Cardiac muscle cell (in vitro differentiated cells and primary cell): Measurements from ENCODE around the gene PARD3. TPM values are rescaled to one million over a fixed set of nuclear protein-coding genes. Genes with fewer than 3 reads are reported as not detected.
A peak's percentile ranks its signal among the peaks of the same experiment; 100 is the strongest.

Experiments
- DNase-seq, 2 donors: peaks; one replicate each; pipeline versions ENCODE4 v3.0.0 to v3.0.0-alpha.2; 2010 to 2017; ENCODE audit warnings: low read depth in 1 of 2, low spot score in 1 of 2
- H3K27ac ChIP-seq: fragments of 200-600 bp; sonication (generic); 2 replicates; pipeline ENCODE4 v1.5.1; 2016
- H3K27me3 ChIP-seq: fragments of 200-600 bp; sonication (generic); 2 replicates; pipeline ENCODE4 v1.6.0; 2016; ENCODE audit warnings: control low read depth
- H3K36me3 ChIP-seq: fragments of 200-600 bp; sonication (generic); 2 replicates; pipeline ENCODE4 v1.5.1; 2016; ENCODE audit warnings: control low read depth
- H3K4me1 ChIP-seq: fragments of 200-600 bp; sonication (generic); 2 replicates; pipeline ENCODE4 v1.8.1; 2017; ENCODE audit warnings: low read depth, mild to moderate bottlenecking, mixed run types
- H3K4me3 ChIP-seq: fragments of 200-600 bp; sonication (generic); 2 replicates; pipeline ENCODE4 v1.5.1; 2016; ENCODE audit warnings: mild to moderate bottlenecking
- H3K9me3 ChIP-seq: fragments of 200-600 bp; sonication (generic); 2 replicates; pipeline ENCODE4 v1.5.1; 2017; ENCODE audit warnings: low read depth, mild to moderate bottlenecking, control low read depth
- polyA plus RNA-seq: library from polyadenylated mRNA; unstranded; fragments of >200 nt; fragmentation: Nextera tagmentation; extraction: Ambion mirVana; gene quantifications from 2 replicates; pipeline ENCODE4 v1.2.1, GENCODE V29; 2016
- total RNA-seq: library from RNA; depleted of rRNA; stranded (reverse); fragments of >200 nt; gene quantifications from 2 replicates; pipeline ENCODE4 v1.2.3, GENCODE V29; 2016
- TF ChIP-seq, protein P1 (sequence below): IDR thresholded peaks from 2 replicates; pipeline ENCODE4 v1.5.1; 2012; ENCODE audit warnings: low read depth, mild to moderate bottlenecking, low read length

The PARD3 gene
- total and polyA plus RNA-seq, 2 experiments from 2014 or later, result 36.5 to 64.8 TPM

GRCh38 chr10:34224639-34225038 is 590.5 kb downstream of the PARD3 start:
- DNase-seq, result no peak
- H3K27me3 ChIP-seq, result no peaks in the 10 kb centered on the region
- H3K27ac ChIP-seq, result no peak overlapping the region

DNA sequence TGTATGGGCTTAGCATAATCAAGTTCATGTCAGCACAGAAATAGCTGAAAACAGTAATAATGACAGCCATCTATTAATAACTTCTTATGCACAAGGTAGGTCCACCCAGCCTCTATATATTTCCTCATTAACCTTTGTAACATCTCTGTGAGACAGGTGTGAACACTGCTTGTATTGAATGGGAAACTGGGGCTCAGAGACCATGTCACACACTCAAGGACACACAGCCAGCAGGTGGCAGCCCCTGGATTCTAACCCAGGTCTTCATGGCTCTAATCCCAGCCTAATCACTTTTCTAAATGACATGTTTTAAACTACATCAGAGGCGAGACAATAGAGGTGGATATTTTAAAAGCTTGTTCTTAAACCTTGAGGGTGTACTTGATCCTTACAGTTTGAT is 591.4 kb downstream of the PARD3 start:
- Histone ChIP-seq H3K27me3 (no peaks in the 10 kb centered on the region), H3K36me3 (no peaks in the 10 kb centered on the region), H3K9me3 (no peaks in the 10 kb centered on the region), H3K4me3 (no peak overlapping the region), H3K4me1 (peaks cover 5% of the 10 kb centered on the region), H3K27ac (no peak overlapping the region)
- no peak for DNase-seq
- TF ChIP-seq, protein P1, sequence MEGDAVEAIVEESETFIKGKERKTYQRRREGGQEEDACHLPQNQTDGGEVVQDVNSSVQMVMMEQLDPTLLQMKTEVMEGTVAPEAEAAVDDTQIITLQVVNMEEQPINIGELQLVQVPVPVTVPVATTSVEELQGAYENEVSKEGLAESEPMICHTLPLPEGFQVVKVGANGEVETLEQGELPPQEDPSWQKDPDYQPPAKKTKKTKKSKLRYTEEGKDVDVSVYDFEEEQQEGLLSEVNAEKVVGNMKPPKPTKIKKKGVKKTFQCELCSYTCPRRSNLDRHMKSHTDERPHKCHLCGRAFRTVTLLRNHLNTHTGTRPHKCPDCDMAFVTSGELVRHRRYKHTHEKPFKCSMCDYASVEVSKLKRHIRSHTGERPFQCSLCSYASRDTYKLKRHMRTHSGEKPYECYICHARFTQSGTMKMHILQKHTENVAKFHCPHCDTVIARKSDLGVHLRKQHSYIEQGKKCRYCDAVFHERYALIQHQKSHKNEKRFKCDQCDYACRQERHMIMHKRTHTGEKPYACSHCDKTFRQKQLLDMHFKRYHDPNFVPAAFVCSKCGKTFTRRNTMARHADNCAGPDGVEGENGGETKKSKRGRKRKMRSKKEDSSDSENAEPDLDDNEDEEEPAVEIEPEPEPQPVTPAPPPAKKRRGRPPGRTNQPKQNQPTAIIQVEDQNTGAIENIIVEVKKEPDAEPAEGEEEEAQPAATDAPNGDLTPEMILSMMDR, result peak; percentile 4

More at GRCh38 chr10:34224639-34225038, 590.5 kb downstream of the PARD3 start:
- Histone ChIP-seq H3K36me3 (no peaks in the 10 kb centered on the region), H3K4me1 (peaks cover 5% of the 10 kb centered on the region), H3K4me3 (no peak overlapping the region), H3K9me3 (no peaks in the 10 kb centered on the region)
- TF ChIP-seq, protein P1, result no peak

GRCh38 chr10:34222359-34222758 is 592.7 kb downstream of the PARD3 start:
- Histone ChIP-seq H3K27ac (no peak overlapping the region), H3K36me3 (no peaks in the 10 kb centered on the region), H3K27me3 (no peaks in the 10 kb centered on the region), H3K9me3 (no peaks in the 10 kb centered on the region), H3K4me1 (peaks cover 5% of the 10 kb centered on the region), H3K4me3 (no peak overlapping the region)
- DNase-seq, result no peak
- TF ChIP-seq, protein P1, result no peak

- Histone ChIP-seq H3K27ac (no peak overlapping the region), H3K4me1 (peaks cover 16% of the 10 kb centered on the region), H3K4me3 (no peak overlapping the region), H3K27me3 (no peaks in the 10 kb centered on the region), H3K9me3 (no peaks in the 10 kb centered on the region), H3K36me3 (no peaks in the 10 kb centered on the region)
- TF ChIP-seq, protein P1, result no peak
- no peak for DNase-seq
These were observed 595.1 kb downstream of the PARD3 start for GRCh38 chr10:34219753-34220548.

GRCh38 chr10:34217524-34217923 is 597.6 kb downstream of the PARD3 start:
- Histone ChIP-seq H3K4me3 (no peak overlapping the region), H3K27me3 (no peaks in the 10 kb centered on the region), H3K36me3 (no peaks in the 10 kb centered on the region), H3K9me3 (no peaks in the 10 kb centered on the region), H3K4me1 (peaks cover 11% of the 10 kb centered on the region), H3K27ac (no peak overlapping the region)
- TF ChIP-seq, protein P1, result no peak
- DNase-seq, result no peak
